ENCODE results near the gene MTG1. TPM values are rescaled to one million over a fixed set of nuclear protein-coding genes. Genes with fewer than 3 reads are reported as not detected.

MTG1 gene
- total RNA-seq, 4 donors from 2014 or later = 14.8 to 29.7 (median 23.1) TPM

- TF ChIP-seq CTCF (IDR thresholded peaks at IDR 0.05; ENCODE audit: low read depth) = no peak
These were observed 60.4 kb downstream of the MTG1 start for GRCh38 chr10:133454204-133454893.

- TF ChIP-seq CTCF (IDR thresholded peaks at IDR 0.05; ENCODE audit: low read depth) = no peak
These were observed 61.2 kb downstream of the MTG1 start for GRCh38 chr10:133455196-133455595.

- no peak for TF ChIP-seq CTCF (IDR thresholded peaks at IDR 0.05; ENCODE audit: low read depth)
These were observed 61.7 kb downstream of the MTG1 start for GRCh38 chr10:133455611-133456031.

- TF ChIP-seq CTCF (IDR thresholded peaks at IDR 0.05; ENCODE audit: low read depth) = no peak
These were observed 62.3 kb downstream of the MTG1 start for GRCh38 chr10:133456041-133456951.

- no peak for TF ChIP-seq CTCF (IDR thresholded peaks at IDR 0.05; ENCODE audit: low read depth)
These were observed 63.3 kb downstream of the MTG1 start for GRCh38 chr10:133457100-133457841.

- TF ChIP-seq CTCF (IDR thresholded peaks at IDR 0.05; ENCODE audit: low read depth) = no peak
These were observed 64.2 kb downstream of the MTG1 start for GRCh38 chr10:133458021-133458709.
